GM12892 (cell line): ENCODE results near the gene TBX2.

Experiments
- POLR2A ChIP-seq: IDR thresholded peaks from 2 replicates; pipeline ENCODE4 v1.6.1; 2011; ENCODE audit warnings: low read depth, low read length, control low read depth
- POLR2AphosphoS5 ChIP-seq: IDR thresholded peaks from 2 replicates; pipeline ENCODE4 v1.6.1; 2011; ENCODE audit warnings: low read depth, low read length, control low read depth

- no peak for TF ChIP-seq POLR2A
- TF ChIP-seq POLR2AphosphoS5 = no peak
Observed at GRCh38 chr17:61369751-61370150, 29.9 kb upstream of the TBX2 start.
